Adipose tissue (tissue), 3 donors: ENCODE results near the gene CTNNBL1. TPM values are rescaled to one million over a fixed set of nuclear protein-coding genes. Genes with fewer than 3 reads are reported as not detected.
"Not testable (repeated sequence)": the region's sequence is repeated elsewhere in the genome, so short reads cannot be mapped to it uniquely, and the experiment has no call there.

Experiments used
- H3K27ac ChIP-seq: one replicate; pipeline ENCODE4 v1.5.1; 2013; ENCODE audit warnings: low read depth, low read length
- WGBS, 3 donors: extraction: QIAGEN DNeasy Blood & Tissue Kit; methylation state at CpG; one replicate each; pipeline ENCODE4 v1.1.7; 2013; 5-methylcytosine and 5-hydroxymethylcytosine counted together
- polyA plus RNA-seq, 3 donors: library from polyadenylated mRNA; stranded (reverse); fragments of 200-250 nt; gene quantifications; one replicate each; pipeline ENCODE4 v1.2.3, GENCODE V29; 2013
- donor health status: healthy with polysubstance abuse.
- donor health status: Bipolar disorder and iron deficiency.
- donor health status: healthy.

CTNNBL1 gene
- polyA plus RNA-seq, 3 donors: 19.5 to 54.3 (median 30.1) TPM

DNA sequence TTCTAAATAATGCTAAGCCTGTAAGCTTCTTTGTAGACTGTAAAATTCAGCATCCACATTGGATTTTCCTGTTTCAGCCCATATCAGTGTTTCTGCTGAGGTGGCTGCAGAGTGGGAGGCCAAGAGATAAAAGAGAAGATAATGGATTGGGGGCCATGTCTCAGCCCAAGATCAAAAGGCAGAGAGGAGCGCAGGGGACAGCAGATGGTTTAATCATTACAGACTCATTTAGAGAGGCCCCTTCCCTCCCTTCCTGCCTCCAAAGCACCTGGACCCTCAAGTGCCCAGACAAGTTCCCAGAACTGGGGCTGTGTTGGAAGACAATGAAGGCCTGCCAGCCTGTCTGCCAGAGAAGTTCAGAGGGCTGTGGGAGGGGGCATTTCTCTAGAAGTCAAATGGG is 20.4 kb upstream of the CTNNBL1 start:
- no peak overlapping the region for H3K27ac ChIP-seq
- WGBS, 3 donors: 9 to 58% (median 48%) methylated on average over 1 of the region's 1 CpG

- H3K27ac ChIP-seq: no peak overlapping the region
- WGBS, 3 donors: 65 to 78% (median 70%) methylated on average over 7 of the region's 7 CpGs
Measured at GRCh38 chr20:37676440-37676839, 17.4 kb upstream of the CTNNBL1 start.

GRCh38 chr20:37677969-37678861 is 15.6 kb upstream of the CTNNBL1 start:
- H3K27ac ChIP-seq: no peak overlapping the region
- 33 to 48% (median 37%) methylated on average over 11 of the region's 11 CpGs for WGBS, 3 donors

GRCh38 chr20:37679751-37680150 is 14.1 kb upstream of the CTNNBL1 start:
- not testable (repeated sequence) for H3K27ac ChIP-seq
- WGBS, 3 donors: 82 to 90% (median 84%) methylated on average over 4 of the region's 4 CpGs

DNA sequence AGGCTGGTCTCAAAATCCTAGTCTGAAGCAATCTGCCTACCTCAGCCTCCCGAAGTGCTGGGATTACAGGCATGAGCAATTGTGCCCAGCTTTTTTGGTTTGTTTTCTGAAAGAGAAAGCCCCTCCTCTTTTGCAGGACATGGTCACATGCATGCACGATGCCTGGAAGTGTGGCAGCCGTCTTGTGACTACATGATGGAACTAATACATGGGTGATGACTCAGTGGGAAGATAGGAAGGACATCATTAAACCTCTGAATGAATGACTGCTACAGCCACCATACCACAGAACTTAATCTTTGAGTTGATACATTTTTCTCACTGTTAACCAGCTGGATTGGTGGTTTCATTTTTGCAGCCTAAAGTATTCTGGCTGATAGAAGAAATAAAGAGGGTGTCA is 13.4 kb upstream of the CTNNBL1 start:
- WGBS, 3 donors: 27 to 43% (median 39%) methylated on average over 3 of the region's 3 CpGs

DNA sequence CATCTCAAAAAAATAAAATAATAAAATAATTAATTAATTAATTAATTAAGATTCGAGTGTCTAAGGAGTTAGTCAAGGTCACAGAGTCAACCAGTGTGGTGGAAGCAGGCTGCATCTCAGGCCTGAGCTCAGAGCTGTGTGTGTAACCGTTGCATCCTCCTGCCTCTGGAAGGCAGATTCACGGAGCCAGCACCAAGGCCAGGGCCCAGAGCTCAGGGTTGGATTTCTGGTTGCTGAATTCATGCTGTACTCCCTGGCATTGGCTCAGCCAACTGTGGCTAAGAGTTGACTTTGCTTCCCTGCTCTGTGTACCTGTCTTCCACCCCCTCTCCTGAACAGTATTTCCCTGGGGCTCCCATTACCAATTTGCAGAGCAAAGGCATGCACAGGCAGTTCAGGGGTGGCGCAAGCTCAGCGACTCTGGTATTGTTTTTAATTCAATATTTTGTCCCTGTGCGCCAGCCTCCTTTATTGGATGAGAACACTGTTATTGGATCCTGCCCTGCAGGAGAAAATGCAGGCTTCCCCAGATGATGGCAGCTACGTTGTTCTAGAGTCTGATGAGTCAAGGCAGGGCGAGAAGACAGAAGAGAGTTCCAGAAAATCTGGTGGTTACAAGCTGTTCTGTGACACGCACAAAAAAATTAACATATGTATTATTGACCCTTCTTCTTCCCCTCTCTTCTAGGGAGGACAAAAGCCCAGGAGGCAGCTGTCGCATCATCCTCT is 12.3 kb upstream of the CTNNBL1 start:
- no peak overlapping the region for H3K27ac ChIP-seq
- 64 to 72% (median 67%) methylated on average over 10 of the region's 10 CpGs for WGBS, 3 donors

More for the DNA sequence above, 13.4 kb upstream of the CTNNBL1 start:
- no peak overlapping the region for H3K27ac ChIP-seq

- H3K27ac ChIP-seq: not testable (repeated sequence)
- WGBS, 3 donors: 67 to 84% (median 69%) methylated on average over 8 to 9 of the region's 9 CpGs
Measured at GRCh38 chr20:37683146-37683545, 10.7 kb upstream of the CTNNBL1 start.

DNA sequence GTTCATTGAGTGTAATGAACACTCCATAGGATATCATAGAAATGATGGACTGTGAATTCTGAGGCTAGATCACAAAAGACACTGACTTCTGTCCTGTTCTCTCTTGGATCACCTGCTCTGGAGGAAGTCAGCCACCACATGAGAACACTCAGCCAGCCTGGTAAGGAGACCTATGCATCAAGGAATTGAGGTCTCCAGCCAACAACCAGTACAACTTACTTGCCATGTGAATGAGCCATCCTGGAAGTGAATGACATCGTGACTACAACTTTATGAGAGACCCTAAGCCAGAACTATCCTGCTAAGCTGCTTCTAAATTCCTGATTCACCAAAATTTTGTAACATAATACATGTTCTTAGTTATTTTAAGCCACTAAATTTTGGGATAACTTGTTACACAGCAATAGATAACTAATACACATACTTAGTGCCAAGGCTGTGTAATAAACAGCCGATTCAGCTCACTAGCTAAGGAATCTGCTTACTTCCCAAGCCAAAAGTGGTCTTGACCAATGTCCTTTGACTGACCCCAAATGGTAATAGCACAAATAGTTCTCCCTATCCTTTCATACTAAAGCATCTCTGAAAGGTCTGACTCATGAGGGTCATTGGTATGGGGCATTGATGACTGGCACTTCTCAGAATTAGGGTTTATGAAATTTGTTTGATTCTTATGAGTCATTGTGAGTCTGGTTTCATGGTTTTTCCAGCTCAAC is 6.9 kb upstream of the CTNNBL1 start:
- 86 to 89% (median 88%) methylated on average over 2 of the region's 2 CpGs for WGBS, 3 donors
- no peak overlapping the region for H3K27ac ChIP-seq

GRCh38 chr20:37687478-37687805 is 6.4 kb upstream of the CTNNBL1 start:
- 66 to 73% (median 72%) methylated on average over 3 of the region's 3 CpGs for WGBS, 3 donors
- no peak overlapping the region for H3K27ac ChIP-seq

- WGBS, 3 donors: 66 to 69% (median 69%) methylated on average over 4 of the region's 4 CpGs
- H3K27ac ChIP-seq: no peak overlapping the region
Measured at GRCh38 chr20:37688093-37688492, 5.7 kb upstream of the CTNNBL1 start.

GRCh38 chr20:37690626-37691369 is 3.0 kb upstream of the CTNNBL1 start:
- WGBS, 3 donors: 65 to 82% (median 77%) methylated on average over 5 of the region's 5 CpGs
- H3K27ac ChIP-seq: no peak overlapping the region

DNA sequence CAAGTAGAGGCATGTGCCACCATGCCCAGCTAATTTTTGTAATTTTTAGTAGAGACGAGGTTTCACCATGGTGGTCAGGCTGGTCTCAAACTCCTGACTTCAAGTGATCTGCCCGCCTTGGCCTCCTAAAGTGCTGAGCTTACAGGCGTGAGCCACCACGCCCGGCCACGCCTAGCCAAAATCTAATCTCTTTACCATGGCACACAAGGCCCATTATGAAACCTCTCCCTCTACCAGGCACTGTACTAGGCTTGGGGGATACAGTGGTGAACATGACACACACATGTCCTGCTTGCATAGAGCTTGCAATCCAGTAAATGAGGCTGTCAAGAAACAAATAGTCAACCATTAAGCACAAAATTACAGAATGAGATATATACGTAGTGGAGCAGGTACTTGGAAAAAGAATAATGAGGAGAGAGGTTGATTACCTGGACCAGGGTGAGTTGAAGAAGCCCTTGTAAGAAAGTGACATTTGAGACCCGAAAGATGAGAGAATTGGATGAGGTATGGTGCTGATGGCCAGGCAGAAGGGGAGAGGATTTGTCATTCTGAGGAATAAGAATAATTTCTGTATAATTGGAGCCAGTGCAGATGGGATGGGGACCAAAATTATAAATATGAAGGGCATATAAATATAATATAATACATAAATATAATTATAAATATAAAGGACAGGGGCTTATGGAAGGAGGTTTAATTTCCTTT is 1.2 kb upstream of the CTNNBL1 start:
- no peak overlapping the region for H3K27ac ChIP-seq
- WGBS, 3 donors: 87 to 91% (median 87%) methylated on average over 8 of the region's 8 CpGs

DNA sequence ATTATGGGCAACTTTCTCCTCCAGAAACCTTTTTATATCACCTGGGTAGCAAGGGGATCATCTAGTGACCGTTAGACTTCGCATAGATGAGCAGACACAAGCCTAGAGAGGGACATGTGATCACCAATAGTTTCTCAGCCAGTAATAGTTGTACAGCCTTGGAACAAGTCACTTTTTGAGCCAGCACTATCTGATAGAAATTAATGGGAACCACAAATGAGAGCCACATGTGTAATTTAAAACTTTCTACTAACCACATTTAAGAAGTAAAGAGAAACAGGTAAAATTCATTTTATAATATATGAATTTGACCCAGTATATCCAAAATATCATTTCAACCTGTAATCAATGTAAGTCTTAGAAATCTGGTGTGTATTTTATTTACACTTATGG is 592 bp upstream of the CTNNBL1 start:
- 67 to 79% (median 75%) methylated on average over 2 of the region's 2 CpGs for WGBS, 3 donors
- H3K27ac ChIP-seq: no peak overlapping the region

DNA sequence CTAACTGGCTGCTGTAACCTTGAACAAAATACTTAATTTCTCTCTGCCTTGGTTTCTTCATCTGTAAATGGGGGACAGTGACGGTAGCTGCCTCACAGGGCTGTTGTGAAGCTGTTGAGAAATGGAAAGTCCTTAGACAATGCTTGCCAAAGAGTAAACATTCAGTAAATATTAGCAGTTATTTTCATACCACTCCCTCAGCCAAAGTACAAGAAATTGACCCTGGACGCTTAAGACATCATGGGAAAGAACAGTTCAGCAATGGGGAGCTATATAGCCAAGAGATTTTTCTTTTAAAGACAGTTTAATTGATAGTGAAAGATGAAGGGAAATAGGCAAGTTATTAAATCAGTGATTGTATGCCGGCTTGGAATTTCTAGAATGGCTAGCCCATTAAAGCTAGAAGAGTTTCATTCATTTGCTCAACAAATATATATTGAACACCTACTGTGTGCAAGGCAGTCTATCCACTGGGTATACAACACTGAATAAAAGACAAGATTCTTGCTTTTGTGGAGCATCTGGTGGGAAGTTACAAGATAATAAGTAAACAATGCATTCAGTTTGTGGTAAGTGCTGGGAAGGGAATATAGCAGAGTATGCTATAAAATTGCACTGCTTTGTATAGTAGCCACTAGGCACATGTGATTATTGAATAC is 2.0 kb downstream of the CTNNBL1 start:
- WGBS, 3 donors: 60 to 91% (median 80%) methylated on average over 3 of the region's 3 CpGs
- H3K27ac ChIP-seq: no peak overlapping the region

GRCh38 chr20:37697314-37697713 is 3.5 kb downstream of the CTNNBL1 start:
- 67 to 85% (median 68%) methylated on average over 4 of the region's 4 CpGs for WGBS, 3 donors
- no peak overlapping the region for H3K27ac ChIP-seq

- no peak overlapping the region for H3K27ac ChIP-seq
- 47 to 72% (median 68%) methylated on average over 2 of the region's 2 CpGs for WGBS, 3 donors
Measured at GRCh38 chr20:37699202-37699601, 5.4 kb downstream of the CTNNBL1 start.

DNA sequence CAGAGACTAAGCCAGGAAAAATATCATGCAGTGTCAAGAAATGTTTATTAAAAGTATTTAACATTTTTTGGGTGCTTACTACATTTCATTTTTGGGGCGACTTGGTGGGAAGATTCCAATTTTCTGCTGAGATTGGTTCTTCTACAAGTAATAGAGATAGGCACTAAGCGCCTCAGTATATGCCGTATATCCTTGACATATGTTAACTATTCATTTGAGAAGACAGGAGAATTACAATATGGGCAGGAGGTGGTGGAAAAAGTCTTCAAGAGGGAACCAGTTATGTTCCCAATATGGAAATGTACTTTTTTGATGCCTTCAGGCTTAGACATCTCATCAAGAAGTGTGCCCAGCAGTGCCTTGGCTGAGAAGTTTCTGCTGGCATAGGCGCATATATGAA is 6.5 kb downstream of the CTNNBL1 start:
- 95 to 98% (median 96%) methylated on average over 4 of the region's 4 CpGs for WGBS, 3 donors

More for the DNA sequence above, 6.5 kb downstream of the CTNNBL1 start:
- no peak overlapping the region for H3K27ac ChIP-seq
